Caco-2 (cell line): ENCODE measurements around the gene ATPAF1. TPM values are rescaled to one million over a fixed set of nuclear protein-coding genes. Genes with fewer than 3 reads are reported as not detected.

ENCODE experiments used
- BruUV-seq: library from RNA; stranded (reverse); fragments of 400-500 nt; replicated peaks from 2 replicates; lab custom pipeline; 2021; lab: Mats Ljungman, UMichigan
- CTCF ChIA-PET: fragments of 300-600 bp; sonication (Branson Sonifier 250); formaldehyde crosslinking; loops from one replicate; lab custom pipeline; 2022; ENCODE audit warnings: antibody characterized with exemption; lab: Charles Lee
- POLR2A ChIA-PET: fragments of 300-600 bp; sonication (Branson Sonifier 250); formaldehyde crosslinking; loops from one replicate; lab custom pipeline; 2022; ENCODE audit warnings: antibody characterized with exemption; lab: Charles Lee
- DNase-seq, 2 experiments: peaks; one replicate each; pipeline versions ENCODE4 v3.0.0 to v3.0.0-alpha.2; 2020 to 2022
- H3K27me3 ChIP-seq: replicated peaks from 2 replicates; pipeline ENCODE4 v1.6.0; 2011; ENCODE audit warnings: low read length; ENCODE audit not compliant: control insufficient read depth, insufficient read depth
- H3K36me3 ChIP-seq: 2 replicates; pipeline ENCODE4 v1.5.1; 2011; ENCODE audit warnings: low read length; ENCODE audit not compliant: control insufficient read depth, insufficient read depth
- H3K4me1 ChIP-seq: fragments of 250-450 bp; sonication (Bioruptor Pico); 2 replicates; pipeline ENCODE4 v1.5.1; 2020; ENCODE audit warnings: mild to moderate bottlenecking
- H3K4me3 ChIP-seq: 2 replicates; pipeline ENCODE4 v1.5.1; 2011; ENCODE audit warnings: low read depth, mild to moderate bottlenecking, control low read depth, low read length
- H3K9me3 ChIP-seq: fragments of 250-450 bp; sonication (Bioruptor Pico); 2 replicates; pipeline ENCODE4 v1.5.1; 2020; ENCODE audit warnings: mild to moderate bottlenecking, moderate library complexity
- H3K27ac Mint-ChIP-seq: one replicate; pipeline ENCODE4 v1.8.0; 2022; ENCODE audit warnings: mixed read lengths; ENCODE audit not compliant: unreplicated experiment
- H3K27me3 Mint-ChIP-seq: one replicate; pipeline ENCODE4 v1.8.0; 2022; ENCODE audit warnings: mixed read lengths; ENCODE audit not compliant: insufficient read depth, unreplicated experiment
- H3K36me3 Mint-ChIP-seq: one replicate; pipeline ENCODE4 v1.8.0; 2022; ENCODE audit warnings: mild to moderate bottlenecking, mixed read lengths; ENCODE audit not compliant: insufficient read depth, unreplicated experiment
- H3K4me1 Mint-ChIP-seq: one replicate; pipeline ENCODE4 v1.8.0; 2022; ENCODE audit warnings: low read depth, mixed read lengths; ENCODE audit not compliant: unreplicated experiment
- H3K4me3 Mint-ChIP-seq: one replicate; pipeline ENCODE4 v1.8.0; 2022; ENCODE audit warnings: mild to moderate bottlenecking, moderate library complexity, mixed read lengths; ENCODE audit not compliant: unreplicated experiment
- H3K9me3 Mint-ChIP-seq: one replicate; pipeline ENCODE4 v1.8.0; 2022; ENCODE audit warnings: mixed read lengths; ENCODE audit not compliant: unreplicated experiment
- intact Hi-C: fragments of 100-400 bp; cut with micrococcal nuclease; formaldehyde crosslinking; loops from one replicate; pipeline ENCODE4 v1.10.0; 2022; ENCODE audit not compliant: unreplicated experiment
- total RNA-seq: library from RNA; stranded (reverse); gene quantifications from 2 replicates; pipeline ENCODE4 v1.2.3, GENCODE V29; 2022
- TF ChIP-seq, protein P1 (sequence below), 2 experiments: fragments of 200-600 bp in 1 of 2; IDR thresholded peaks; 1 replicate in 1 of 2; 2 replicates in 1 of 2; pipeline versions ENCODE4 v1.5.1 to v1.8.0; 2011 to 2022; ENCODE audit warnings: antibody characterized with exemption in 1 of 2, control low read depth in 1 of 2, inconsistent platforms in 1 of 2, low read depth in 1 of 2, low read length in 1 of 2, mild to moderate bottlenecking in 1 of 2, moderate library complexity in 1 of 2; ENCODE audit not compliant: insufficient read depth in 1 of 2, severe bottlenecking in 1 of 2, unreplicated experiment in 1 of 2

The ATPAF1 gene
- total RNA-seq, 1 experiment from 2014 or later, result 31.7 TPM

DNA sequence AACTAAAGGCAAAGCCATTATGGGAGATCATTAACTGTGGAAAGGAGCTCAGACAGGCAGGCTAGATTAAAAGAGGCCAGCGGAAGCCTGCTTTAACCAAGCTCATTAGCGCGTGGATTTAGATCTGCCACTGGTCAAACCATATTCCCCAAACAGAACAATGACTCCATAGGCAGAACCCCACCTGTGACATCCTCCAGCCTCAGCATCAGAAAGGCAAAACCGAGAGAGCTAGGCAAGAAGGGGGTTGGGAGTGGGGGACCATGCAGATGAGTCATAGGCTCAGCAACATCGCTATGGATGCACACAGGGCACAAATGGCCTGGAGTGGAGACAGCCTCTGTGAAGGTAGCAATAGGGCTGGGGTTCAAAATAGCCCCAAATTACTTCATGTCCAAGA is 84.7 kb downstream of the ATPAF1 start:
- Histone ChIP-seq H3K27me3 (no peaks in the 10 kb centered on the region), H3K36me3 (no peaks in the 10 kb centered on the region; the same call in 1 of the 2 replicates), H3K9me3 (no peaks in the 10 kb centered on the region), H3K4me3 (no peak overlapping the region), H3K4me1 (no peaks in the 10 kb centered on the region)
- no TSS peak for BruUV-seq
- ChIA-PET POLR2A (no interaction called here), CTCF (no interaction called here)
- Mint-ChIP-seq H3K4me3 (no peak overlapping the region), H3K9me3 (no peaks in the 10 kb centered on the region), H3K4me1 (no peaks in the 10 kb centered on the region), H3K36me3 (peaks cover 6% of the 10 kb centered on the region), H3K27me3 (no peaks in the 10 kb centered on the region), H3K27ac (no peak overlapping the region)
- intact Hi-C loops, result no loop called here
- TF ChIP-seq, protein P1, sequence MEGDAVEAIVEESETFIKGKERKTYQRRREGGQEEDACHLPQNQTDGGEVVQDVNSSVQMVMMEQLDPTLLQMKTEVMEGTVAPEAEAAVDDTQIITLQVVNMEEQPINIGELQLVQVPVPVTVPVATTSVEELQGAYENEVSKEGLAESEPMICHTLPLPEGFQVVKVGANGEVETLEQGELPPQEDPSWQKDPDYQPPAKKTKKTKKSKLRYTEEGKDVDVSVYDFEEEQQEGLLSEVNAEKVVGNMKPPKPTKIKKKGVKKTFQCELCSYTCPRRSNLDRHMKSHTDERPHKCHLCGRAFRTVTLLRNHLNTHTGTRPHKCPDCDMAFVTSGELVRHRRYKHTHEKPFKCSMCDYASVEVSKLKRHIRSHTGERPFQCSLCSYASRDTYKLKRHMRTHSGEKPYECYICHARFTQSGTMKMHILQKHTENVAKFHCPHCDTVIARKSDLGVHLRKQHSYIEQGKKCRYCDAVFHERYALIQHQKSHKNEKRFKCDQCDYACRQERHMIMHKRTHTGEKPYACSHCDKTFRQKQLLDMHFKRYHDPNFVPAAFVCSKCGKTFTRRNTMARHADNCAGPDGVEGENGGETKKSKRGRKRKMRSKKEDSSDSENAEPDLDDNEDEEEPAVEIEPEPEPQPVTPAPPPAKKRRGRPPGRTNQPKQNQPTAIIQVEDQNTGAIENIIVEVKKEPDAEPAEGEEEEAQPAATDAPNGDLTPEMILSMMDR (IDR thresholded peaks at IDR 0.05; ENCODE audit: insufficient read depth in 1 of 2, low read depth in 1 of 2, low read length in 1 of 2, severe bottlenecking in 1 of 2, unreplicated experiment in 1 of 2), result no peak
- no peak for DNase-seq

DNA sequence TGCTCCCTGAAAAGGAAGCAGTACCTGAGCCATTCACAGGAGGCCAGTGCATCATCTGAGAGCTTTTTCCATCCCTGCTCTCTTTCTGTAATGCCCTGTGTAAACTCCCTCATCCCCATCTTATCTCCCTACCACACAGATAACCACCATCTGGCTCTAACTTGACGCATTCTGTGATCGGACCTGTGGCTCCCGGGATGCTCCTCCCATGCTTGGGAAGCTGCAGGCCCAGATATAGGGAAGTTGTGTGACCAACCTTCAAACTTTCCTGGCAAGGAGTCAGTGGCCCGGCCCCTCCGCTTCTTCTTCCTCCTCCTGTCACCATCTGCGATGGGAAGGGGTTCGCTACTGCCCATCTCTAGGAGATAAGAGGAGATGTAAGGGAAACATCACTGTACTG is 85.2 kb downstream of the ATPAF1 start:
- no TSS peak for BruUV-seq
- DNase-seq, result no peak
- H3K27me3 ChIP-seq, result no peaks in the 10 kb centered on the region
- ChIA-PET CTCF (no interaction called here), POLR2A (no interaction called here)
- Mint-ChIP-seq H3K36me3 (peaks cover 12% of the 10 kb centered on the region), H3K27ac (no peak overlapping the region), H3K4me3 (no peak overlapping the region), H3K27me3 (no peaks in the 10 kb centered on the region), H3K4me1 (no peaks in the 10 kb centered on the region), H3K9me3 (no peaks in the 10 kb centered on the region)
- intact Hi-C loops, result no loop called here
- no peaks in the 10 kb centered on the region for H3K9me3 ChIP-seq
- H3K4me3 ChIP-seq, result no peak overlapping the region
- no peaks in the 10 kb centered on the region; the same call in 1 of the 2 replicates for H3K36me3 ChIP-seq
- no peaks in the 10 kb centered on the region for H3K4me1 ChIP-seq
- TF ChIP-seq, protein P1 (IDR thresholded peaks at IDR 0.05; ENCODE audit: insufficient read depth in 1 of 2, low read depth in 1 of 2, low read length in 1 of 2, severe bottlenecking in 1 of 2, unreplicated experiment in 1 of 2), result no peak

Other genes starting within 250 kb of the ATPAF1 start
- gene DMBX1, start 178.5 kb downstream of the ATPAF1 start, total RNA-seq, result 0.16 TPM in 1 of 2 replicates, not detected in the other
- not detected in 2 replicates for gene KNCN, start 116.7 kb downstream of the ATPAF1 start, total RNA-seq
- gene MKNK1, start 64.1 kb downstream of the ATPAF1 start, total RNA-seq, result 22.7 and 30.5 TPM in 2 replicates
- gene MOB3C, start 51.6 kb downstream of the ATPAF1 start, total RNA-seq, result 1.6 and 2.1 TPM in 2 replicates
- not detected in 2 replicates for gene TEX38, start 3.5 kb upstream of the ATPAF1 start, total RNA-seq
- 60.3 and 61.6 TPM in 2 replicates for gene EFCAB14, start 50.8 kb upstream of the ATPAF1 start, total RNA-seq
- gene CYP4B1, start 130.7 kb upstream of the ATPAF1 start, total RNA-seq, result not detected in 2 replicates